ENCODE measurements around the gene RNF145. TPM values are rescaled to one million over a fixed set of nuclear protein-coding genes. Genes with fewer than 3 reads are reported as not detected.
A peak's percentile ranks its signal among the peaks of the same experiment; 100 is the strongest.

The RNF145 gene
- total and polyA plus RNA-seq, 2 of the 13 experiments (the other 11 are each of a cell fraction or from before 2014, with no cell fraction given), result 24.6 TPM

- TF ChIP-seq TERF1 (CRISPR knock-in tag; IDR thresholded peaks at IDR 0.05), result no peak
- TF ChIP-seq PTBP1 (IDR thresholded peaks at IDR 0.05; ENCODE audit: low read depth, low read length, poor library complexity, severe bottlenecking), result no peak
- peak; percentile 88 for TF ChIP-seq SALL1 (CRISPR knock-in tag; IDR thresholded peaks at IDR 0.05)
- TF ChIP-seq SRSF1 (optimal IDR thresholded peaks at IDR 0.05; ENCODE audit: low read depth, low read length), result no peak
- TF ChIP-seq BRD4 (CRISPR knock-in tag; IDR thresholded peaks at IDR 0.05), result 0 out of 2 replicates have a peak, but pooled peaks have one; percentile 49
- TF ChIP-seq ZNF576 (CRISPR knock-in tag; IDR thresholded peaks at IDR 0.05), result no peak
- TF ChIP-seq ZNF512 (CRISPR knock-in tag; IDR thresholded peaks at IDR 0.05), result no peak
- no peak for TF ChIP-seq ZNF646 (CRISPR knock-in tag; IDR thresholded peaks at IDR 0.05)
- no peak for TF ChIP-seq SKIL (CRISPR knock-in tag; IDR thresholded peaks at IDR 0.05; ENCODE audit: borderline replicate concordance)
- TF ChIP-seq ZNF747 (CRISPR knock-in tag; IDR thresholded peaks at IDR 0.05; ENCODE audit: borderline replicate concordance), result no peak
- TF ChIP-seq PAX8 (CRISPR knock-in tag; IDR thresholded peaks at IDR 0.05; ENCODE audit: borderline replicate concordance), result 0 out of 2 replicates have a peak, but pooled peaks have one; percentile 36
- TF ChIP-seq ZNF816 (CRISPR knock-in tag; IDR thresholded peaks at IDR 0.05; ENCODE audit: borderline replicate concordance), result no peak; the same call in 1 of the 2 replicates
- peak; percentile 42; the same call in 1 of the 2 replicates for TF ChIP-seq ZC3H13 (CRISPR knock-in tag; IDR thresholded peaks at IDR 0.05)
- no peak for TF ChIP-seq ZFP36L2 (CRISPR knock-in tag; IDR thresholded peaks at IDR 0.05)
- TF ChIP-seq ZNF24 (IDR thresholded peaks at IDR 0.05), result no peak
- TF ChIP-seq ZFP36 (IDR thresholded peaks at IDR 0.05; ENCODE audit: borderline replicate concordance, low read depth, low read length, partially characterized antibody), result no peak
These were observed at the start of gene RNF145 (continued) for GRCh38 chr5:159209438-159210209.

Data from HepG2 (cell line).